Erythroblast (primary cell): Measurements from ENCODE around the gene SPHKAP.

Experiments
- GATA1 ChIP-seq: IDR thresholded peaks from 2 replicates; pipeline ENCODE4 v1.6.1; 2011; ENCODE audit warnings: low read depth, mild to moderate bottlenecking, control low read depth, low read length, moderate library complexity
- POLR2A ChIP-seq: IDR thresholded peaks from 2 replicates; pipeline ENCODE4 v1.6.1; 2011; ENCODE audit warnings: mild to moderate bottlenecking, low read length

DNA sequence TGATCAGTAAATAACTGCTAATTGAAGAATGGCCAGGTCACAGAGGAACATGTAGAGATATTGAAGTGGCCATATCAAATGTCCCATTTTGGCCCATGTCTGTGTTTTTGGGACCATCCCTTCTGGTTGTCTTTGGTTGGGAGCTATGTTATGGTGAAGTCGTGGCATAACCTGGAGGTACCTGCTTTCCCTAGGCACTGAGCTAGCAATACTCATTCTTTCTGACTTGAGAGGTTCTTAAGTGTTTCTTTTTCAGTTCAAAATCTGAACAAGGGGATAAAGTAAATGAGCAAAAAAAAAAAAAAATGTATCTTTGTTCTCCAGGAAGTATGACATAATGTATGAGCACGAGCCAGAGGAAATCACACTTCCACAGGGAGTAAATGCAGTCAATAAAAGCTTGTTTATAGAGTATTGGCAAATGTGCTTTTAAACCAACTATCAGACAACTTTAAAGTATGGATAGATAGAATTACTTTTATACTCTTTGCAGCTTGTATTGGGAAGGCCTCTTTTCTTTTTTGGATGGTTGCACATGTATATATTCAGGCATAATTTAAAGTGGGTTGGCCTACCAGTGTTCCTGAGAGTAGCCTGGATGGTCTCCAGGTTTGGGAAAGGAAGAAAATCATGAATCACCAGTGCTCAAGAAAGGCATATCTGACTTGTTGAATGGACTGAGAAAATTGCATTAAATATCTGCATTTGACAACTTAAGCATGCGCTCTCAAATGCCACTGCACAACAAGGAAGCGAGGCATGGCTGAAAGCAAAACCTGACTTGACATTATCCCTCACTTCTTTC lies 125.0 kb downstream of the SPHKAP start:
- TF ChIP-seq POLR2A, result no peak
- TF ChIP-seq GATA1, result no peak
